Left renal cortex interstitium (tissue), 4 donors: ENCODE results near the gene GLE1. TPM values are rescaled to one million over a fixed set of nuclear protein-coding genes. Genes with fewer than 3 reads are reported as not detected.
"Not testable (repeated sequence)": the region's sequence is repeated elsewhere in the genome, so short reads cannot be mapped to it uniquely, and the experiment has no call there.

Source experiments
- DNase-seq, 4 donors: peaks; one replicate each; pipeline ENCODE4 v3.0.0-alpha.2; 2013; ENCODE audit warnings: low read depth in 4 of 4, low spot score in 2 of 4, missing footprints in 1 of 4
- polyA plus RNA-seq, 4 donors: library from polyadenylated mRNA; unstranded; fragments of 120-200 nt; gene quantifications; one replicate each; pipeline ENCODE4 v1.2.1, GENCODE V29; 2013; ENCODE audit not compliant: insufficient read length in 4 of 4

Gene GLE1
- polyA plus RNA-seq, 4 donors, result 27.9 to 30.9 (median 29.9) TPM

DNA sequence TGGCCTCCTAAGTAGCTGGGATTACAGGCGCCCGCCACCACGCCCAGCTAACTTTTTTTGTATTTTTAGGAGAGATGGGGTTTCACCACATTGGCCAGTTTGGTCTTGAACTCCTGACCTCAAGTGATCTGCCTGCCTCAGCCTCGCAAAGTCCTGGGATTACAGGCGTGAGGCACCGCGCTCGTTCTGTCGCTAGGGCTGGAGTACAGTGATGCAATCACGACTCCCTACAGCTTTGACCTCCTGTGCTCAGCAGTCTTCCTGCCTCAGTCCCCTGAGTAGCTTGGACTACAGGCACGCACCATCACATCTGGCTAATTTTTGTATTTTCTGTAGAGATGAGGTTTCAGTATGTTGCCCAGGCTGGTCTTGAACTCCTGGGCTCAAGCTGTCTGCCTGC, 82.4 kb downstream of the GLE1 start:
- DNase-seq, result not testable (repeated sequence)

DNA sequence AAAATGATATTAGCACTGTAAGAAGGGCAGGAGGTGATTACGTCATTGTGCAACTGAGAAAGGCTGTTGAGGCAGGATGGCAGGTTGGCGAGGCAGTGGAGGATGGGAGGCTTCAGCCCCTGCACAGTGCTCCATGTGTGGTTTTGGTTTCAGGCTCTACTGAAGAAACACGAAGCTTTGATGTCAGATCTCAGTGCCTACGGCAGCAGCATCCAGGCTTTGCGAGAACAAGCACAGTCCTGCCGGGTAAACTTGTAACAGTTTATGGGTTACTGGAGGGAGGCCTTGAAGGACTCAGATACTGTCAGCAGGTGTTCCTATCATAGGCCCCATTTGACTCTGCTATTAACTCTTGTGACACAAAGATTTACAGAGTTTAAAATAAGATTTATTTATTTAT, 82.9 kb downstream of the GLE1 start:
- DNase-seq, result no peak

DNA sequence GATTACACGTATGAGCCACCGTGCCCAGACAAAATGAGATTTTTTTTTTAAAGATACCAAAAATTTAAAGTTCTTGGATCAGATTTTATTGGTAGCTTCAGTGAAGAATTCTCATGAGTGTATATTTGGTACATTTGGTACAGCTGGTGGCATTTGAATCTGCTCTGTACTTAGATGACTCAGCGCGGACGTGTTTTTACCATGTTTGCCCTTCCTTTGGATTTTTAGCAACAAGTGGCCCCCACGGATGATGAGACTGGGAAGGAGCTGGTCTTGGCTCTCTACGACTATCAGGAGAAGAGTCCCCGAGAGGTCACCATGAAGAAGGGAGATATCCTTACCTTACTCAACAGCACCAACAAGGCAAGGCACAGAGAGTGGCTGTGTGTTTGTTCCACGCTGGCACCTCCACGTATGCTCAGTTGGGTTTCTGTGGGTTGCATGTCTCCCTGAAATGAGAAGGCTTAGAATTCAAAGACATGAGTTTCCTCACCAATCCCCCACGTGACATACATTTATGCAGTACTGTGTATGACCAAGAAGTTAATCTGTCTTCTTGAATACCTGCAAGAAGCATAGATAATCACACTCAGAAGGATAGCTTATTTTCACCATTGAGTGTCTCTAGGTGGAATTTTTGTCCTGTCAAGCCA, 84.2 kb downstream of the GLE1 start:
- DNase-seq, result no peak

Other genes with a start within 250 kb of the GLE1 start
- 100 to 1,000 TPM in 2 of 4 donors, 10 to 100 TPM in 2; 69.1 to 113 (median 87.1) TPM for gene GOLGA2, start 228.7 kb upstream of the GLE1 start, polyA plus RNA-seq
- 10 to 100 TPM; 29.2 to 37.0 (median 33.2) TPM for gene SWI5, start 228.4 kb upstream of the GLE1 start, polyA plus RNA-seq
- gene TRUB2, start 182.3 kb upstream of the GLE1 start, polyA plus RNA-seq, result 10 to 100 TPM; 38.3 to 41.3 (median 39.9) TPM
- 10 to 100 TPM; 52.6 to 95.2 (median 79.7) TPM for gene COQ4, start 181.9 kb upstream of the GLE1 start, polyA plus RNA-seq
- 10 to 100 TPM; 15.9 to 24.9 (median 21.9) TPM for gene SLC27A4, start 164.2 kb upstream of the GLE1 start, polyA plus RNA-seq
- gene URM1, start 133.3 kb upstream of the GLE1 start, polyA plus RNA-seq, result 10 to 100 TPM; 52.6 to 71.2 (median 57.7) TPM
- gene CERCAM, start 83.9 kb upstream of the GLE1 start, polyA plus RNA-seq, result 10 to 100 TPM; 35.4 to 55.8 (median 47.5) TPM
- gene ODF2, start 48.7 kb upstream of the GLE1 start, polyA plus RNA-seq, result 10 to 100 TPM; 36.0 to 57.2 (median 46.6) TPM
- 100 to 1,000 TPM; 286 to 440 (median 375) TPM for gene SPTAN1, start 47.9 kb downstream of the GLE1 start, polyA plus RNA-seq
- gene DYNC2I2, start 152.1 kb downstream of the GLE1 start, polyA plus RNA-seq, result 10 to 100 TPM; 55.5 to 95.5 (median 78.0) TPM
- 100 to 1,000 TPM; 556 to 701 (median 612) TPM for gene SET, start 184.5 kb downstream of the GLE1 start, polyA plus RNA-seq
- gene PKN3, start 197.8 kb downstream of the GLE1 start, polyA plus RNA-seq, result 10 to 100 TPM in 3 of 4 donors, 1 to 10 TPM in 1; 6.9 to 15.6 (median 12.5) TPM
- 10 to 100 TPM; 15.6 to 26.2 (median 20.7) TPM for gene ZDHHC12, start 219.4 kb downstream of the GLE1 start, polyA plus RNA-seq